GM12891 (cell line): ENCODE measurements around the gene ALDH1A1.

Experiments used
- DNase-seq: peaks from one replicate; pipeline ENCODE4 v3.0.0; 2011; ENCODE audit warnings: low spot score; ENCODE audit not compliant: insufficient read length
- FAIRE-seq: peaks from 2 replicates; lab custom pipeline; 2011; peaks lifted over from hg19 to GRCh38; lab: Jason Lieb, UNC
- PAX5 ChIP-seq: IDR thresholded peaks from 2 replicates; pipeline ENCODE4 v1.6.1; 2011; ENCODE audit warnings: low read length, moderate library complexity, mild to moderate bottlenecking; ENCODE audit not compliant: insufficient read depth, severe bottlenecking
- POLR2A ChIP-seq: IDR thresholded peaks from 2 replicates; pipeline ENCODE4 v1.6.1; 2011; ENCODE audit warnings: low read depth, low read length, control low read depth
- POLR2AphosphoS5 ChIP-seq: IDR thresholded peaks from 2 replicates; pipeline ENCODE4 v1.6.1; 2011; ENCODE audit warnings: low read depth, low read length, control low read depth
- POU2F2 ChIP-seq: IDR thresholded peaks from 2 replicates; pipeline ENCODE4 v1.6.1; 2011; ENCODE audit warnings: low read depth, mild to moderate bottlenecking, control low read depth, low read length, moderate library complexity
- SPI1 ChIP-seq: IDR thresholded peaks from 2 replicates; pipeline ENCODE4 v1.6.1; 2011; ENCODE audit warnings: low read depth, low read length, control low read depth
- TAF1 ChIP-seq: IDR thresholded peaks from 2 replicates; pipeline ENCODE4 v1.6.1; 2011; ENCODE audit warnings: low read depth, low read length, control low read depth

Gene ALDH1A1

DNA sequence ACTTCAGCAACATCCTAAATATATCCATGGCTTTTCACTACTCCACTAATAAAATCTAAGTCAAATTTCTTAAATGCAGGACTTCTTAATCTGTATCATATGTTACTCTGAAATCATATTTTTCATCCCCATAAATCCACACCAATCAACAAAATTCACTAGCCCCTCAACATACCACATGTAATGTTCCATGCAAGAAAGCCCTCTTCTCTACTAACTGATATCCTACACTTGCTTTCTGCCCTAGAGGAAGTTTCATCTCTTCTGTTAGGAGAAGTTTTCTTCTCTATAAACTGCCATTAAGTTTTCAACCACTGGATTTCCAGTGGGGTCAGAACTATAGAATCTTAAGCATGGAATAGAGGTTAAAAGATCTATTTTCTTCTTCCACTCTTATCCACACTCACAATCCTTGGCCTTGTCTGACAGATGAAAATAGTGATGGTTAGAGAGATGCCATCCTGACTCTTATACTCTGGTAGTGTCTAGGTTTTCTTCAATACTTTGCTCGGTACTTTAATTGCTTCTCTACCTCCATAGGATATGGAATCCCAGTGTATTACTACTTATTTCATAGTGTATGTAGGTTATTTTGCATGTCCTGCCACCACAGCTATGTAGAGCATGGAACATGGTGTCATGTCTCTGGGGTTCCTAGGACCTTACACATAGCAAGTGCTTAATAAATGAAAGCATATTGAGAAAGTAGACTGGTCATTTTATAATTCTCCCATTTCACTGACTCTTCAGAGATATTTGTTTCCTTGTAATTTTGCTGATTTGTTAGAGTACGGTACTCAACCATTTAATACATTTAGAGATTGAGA lies 48.4 kb downstream of the ALDH1A1 start:
- FAIRE-seq (no peak), DNase-seq (no peak)
- TF ChIP-seq POLR2AphosphoS5 (no peak), PAX5 (no peak), POU2F2 (no peak), POLR2A (no peak), TAF1 (no peak), SPI1 (no peak)

GRCh38 chr9:72903103-72903502 lies 49.8 kb downstream of the ALDH1A1 start:
- TF ChIP-seq PAX5 = no peak
- no peak for TF ChIP-seq POLR2A
- no peak for TF ChIP-seq SPI1
- TF ChIP-seq POLR2AphosphoS5 = no peak
- no peak for TF ChIP-seq POU2F2
- no peak for TF ChIP-seq TAF1
- DNase-seq (no peak), FAIRE-seq (no peak)

DNA sequence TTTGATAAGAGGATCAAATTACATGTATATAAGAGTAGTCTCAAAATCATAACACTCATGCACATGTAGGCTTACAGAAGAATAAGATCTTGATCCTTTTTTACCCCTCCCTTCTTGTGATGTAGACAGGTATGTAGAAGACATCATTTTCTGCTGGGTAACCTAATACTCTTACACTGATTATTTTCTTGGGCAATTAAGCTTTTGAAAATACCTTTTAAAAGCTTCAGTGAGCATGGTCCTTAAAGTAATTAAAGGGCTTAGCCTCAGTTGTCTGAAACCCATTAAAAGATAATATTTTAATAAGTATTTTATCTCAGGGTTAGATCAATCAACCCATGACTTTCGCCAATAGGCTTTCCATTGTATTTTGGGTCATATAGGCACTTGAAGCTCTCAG lies 50.6 kb downstream of the ALDH1A1 start:
- FAIRE-seq (no peak), DNase-seq (no peak)
- no peak for TF ChIP-seq TAF1
- no peak for TF ChIP-seq SPI1

GRCh38 chr9:72899734-72900477 lies 52.9 kb downstream of the ALDH1A1 start:
- no peak for DNase-seq
- TF ChIP-seq POLR2AphosphoS5 = no peak
- TF ChIP-seq SPI1 = no peak
- no peak for TF ChIP-seq TAF1
- TF ChIP-seq PAX5 = no peak
- no peak for TF ChIP-seq POLR2A
- TF ChIP-seq POU2F2 = no peak
- no peak for FAIRE-seq

DNA sequence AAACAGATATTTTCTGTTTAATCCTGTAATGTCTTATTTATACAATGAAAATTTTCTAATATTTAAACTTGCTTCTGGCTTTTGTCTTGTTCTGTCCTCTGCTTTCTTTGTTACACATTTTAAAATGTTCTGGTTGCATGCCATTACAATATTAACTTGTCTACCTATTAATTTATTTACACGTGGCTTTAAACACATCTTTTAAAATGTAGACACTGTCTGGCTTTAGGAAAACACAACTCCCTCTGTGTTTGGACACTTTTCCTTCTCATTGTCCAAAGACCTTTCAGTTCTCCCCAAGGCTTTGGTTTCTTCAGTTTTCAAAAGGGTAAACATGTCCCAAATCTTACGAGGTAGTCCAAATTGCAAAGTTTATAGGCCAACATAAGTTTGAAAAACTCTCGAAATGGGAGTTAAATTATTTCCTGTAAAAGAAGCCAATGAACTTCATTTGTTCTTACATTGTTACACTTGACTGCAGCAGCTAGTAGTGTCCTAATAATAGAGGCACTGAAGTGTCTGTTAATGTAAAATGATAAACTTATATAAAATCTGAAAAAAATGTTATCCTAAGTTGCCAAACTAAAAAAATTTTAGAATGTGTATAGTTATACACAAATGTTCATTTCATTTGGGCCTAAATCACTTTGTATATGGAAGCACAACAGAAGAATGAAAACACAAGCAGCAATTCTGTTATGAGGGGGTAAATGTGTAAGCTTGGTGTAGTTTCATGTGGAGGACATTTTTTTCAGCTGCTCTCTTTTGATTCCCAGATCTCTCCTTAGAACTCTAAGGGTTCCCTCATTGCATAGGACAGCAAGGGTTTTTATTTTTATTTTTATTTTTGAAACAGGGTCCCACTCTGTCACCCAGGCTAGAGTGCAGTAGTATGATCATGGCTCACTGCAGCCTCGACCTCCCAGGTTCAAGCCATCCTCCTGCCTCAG lies 53.8 kb downstream of the ALDH1A1 start:
- no peak for TF ChIP-seq POLR2AphosphoS5
- no peak for TF ChIP-seq POLR2A
- TF ChIP-seq SPI1 = no peak
- no peak for FAIRE-seq
- no peak for DNase-seq

- FAIRE-seq (no peak), DNase-seq (no peak)
Measured at GRCh38 chr9:72898360-72898759, 54.5 kb downstream of the ALDH1A1 start.

DNA sequence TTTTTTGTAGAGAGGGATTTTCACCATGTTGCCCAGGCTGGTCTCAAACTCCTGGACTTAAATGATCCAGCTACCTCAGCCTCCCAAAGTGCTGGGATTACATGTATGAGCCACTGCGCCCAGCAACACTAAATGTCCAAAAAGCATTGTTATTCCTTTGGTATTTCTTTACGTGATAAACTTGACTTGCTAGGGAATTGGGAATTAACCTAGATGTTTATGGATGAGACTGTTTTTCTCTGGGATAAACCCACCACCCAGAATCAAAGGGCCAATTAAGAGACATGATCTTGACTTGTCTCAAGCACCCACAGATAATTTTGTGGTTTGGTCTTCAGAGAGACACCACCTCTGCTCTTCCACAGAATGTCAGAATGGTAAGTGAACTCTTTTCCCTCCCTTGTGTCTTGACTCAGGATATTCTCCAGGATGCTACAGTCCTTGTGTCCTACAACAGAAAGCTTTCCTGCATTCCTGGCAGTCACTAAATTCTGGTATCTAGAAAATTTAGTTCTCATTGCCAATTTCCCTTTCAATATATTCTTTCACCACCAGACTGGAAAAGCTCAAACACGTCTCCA lies 55.7 kb downstream of the ALDH1A1 start:
- TF ChIP-seq POLR2A = no peak
- TF ChIP-seq PAX5 = no peak
- TF ChIP-seq SPI1 = no peak
- TF ChIP-seq POLR2AphosphoS5 = no peak
- no peak for TF ChIP-seq TAF1
- no peak for TF ChIP-seq POU2F2
- FAIRE-seq (no peak), DNase-seq (no peak)

More at GRCh38 chr9:72898360-72898759, 54.5 kb downstream of the ALDH1A1 start:
- TF ChIP-seq PAX5 (no peak), POLR2A (no peak), SPI1 (no peak), POU2F2 (no peak), TAF1 (no peak), POLR2AphosphoS5 (no peak)

DNA sequence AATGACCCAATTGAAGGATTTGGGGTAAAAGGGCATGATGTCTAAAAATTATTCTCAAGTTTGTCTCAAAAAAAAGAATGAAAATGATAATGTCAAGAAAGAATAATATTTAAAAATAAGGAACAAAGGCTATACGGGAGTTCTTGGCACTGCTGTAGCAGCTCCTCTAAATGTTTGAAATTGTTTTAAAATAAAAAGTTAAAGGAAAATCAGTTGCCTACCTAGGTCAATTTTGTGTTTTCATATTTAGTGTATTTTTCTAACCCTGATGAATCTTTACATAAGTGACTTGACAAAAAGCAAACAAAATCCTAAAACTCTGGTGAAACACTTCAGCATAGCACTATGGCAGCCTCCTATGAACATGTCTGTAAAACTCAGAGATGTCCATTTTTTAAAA lies 56.4 kb downstream of the ALDH1A1 start:
- DNase-seq (no peak), FAIRE-seq (no peak)
- no peak for TF ChIP-seq TAF1
- no peak for TF ChIP-seq POLR2A
- TF ChIP-seq POU2F2 = no peak
- TF ChIP-seq PAX5 = no peak
- no peak for TF ChIP-seq SPI1
- TF ChIP-seq POLR2AphosphoS5 = no peak

GRCh38 chr9:72895122-72895521 lies 57.7 kb downstream of the ALDH1A1 start:
- TF ChIP-seq POU2F2 (no peak), POLR2A (no peak), SPI1 (no peak), POLR2AphosphoS5 (no peak), TAF1 (no peak), PAX5 (no peak)
- no peak for DNase-seq
- FAIRE-seq = no peak
